GM12891 (cell line): ENCODE measurements around the gene AGBL2.
A peak's percentile ranks its signal among the peaks of the same experiment; 100 is the strongest.
"Not testable (repeated sequence)": the region's sequence is repeated elsewhere in the genome, so short reads cannot be mapped to it uniquely, and the experiment has no call there.

ENCODE experiments used
- DNase-seq: peaks from one replicate; pipeline ENCODE4 v3.0.0; 2011; ENCODE audit warnings: low spot score; ENCODE audit not compliant: insufficient read length
- FAIRE-seq: peaks from 2 replicates; lab custom pipeline; 2011; peaks lifted over from hg19 to GRCh38; lab: Jason Lieb, UNC
- PAX5 ChIP-seq: IDR thresholded peaks from 2 replicates; pipeline ENCODE4 v1.6.1; 2011; ENCODE audit warnings: low read length, moderate library complexity, mild to moderate bottlenecking; ENCODE audit not compliant: insufficient read depth, severe bottlenecking
- POLR2A ChIP-seq: IDR thresholded peaks from 2 replicates; pipeline ENCODE4 v1.6.1; 2011; ENCODE audit warnings: low read depth, low read length, control low read depth
- POLR2AphosphoS5 ChIP-seq: IDR thresholded peaks from 2 replicates; pipeline ENCODE4 v1.6.1; 2011; ENCODE audit warnings: low read depth, low read length, control low read depth
- POU2F2 ChIP-seq: IDR thresholded peaks from 2 replicates; pipeline ENCODE4 v1.6.1; 2011; ENCODE audit warnings: low read depth, mild to moderate bottlenecking, control low read depth, low read length, moderate library complexity
- SPI1 ChIP-seq: IDR thresholded peaks from 2 replicates; pipeline ENCODE4 v1.6.1; 2011; ENCODE audit warnings: low read depth, low read length, control low read depth
- TAF1 ChIP-seq: IDR thresholded peaks from 2 replicates; pipeline ENCODE4 v1.6.1; 2011; ENCODE audit warnings: low read depth, low read length, control low read depth

AGBL2 gene

DNA sequence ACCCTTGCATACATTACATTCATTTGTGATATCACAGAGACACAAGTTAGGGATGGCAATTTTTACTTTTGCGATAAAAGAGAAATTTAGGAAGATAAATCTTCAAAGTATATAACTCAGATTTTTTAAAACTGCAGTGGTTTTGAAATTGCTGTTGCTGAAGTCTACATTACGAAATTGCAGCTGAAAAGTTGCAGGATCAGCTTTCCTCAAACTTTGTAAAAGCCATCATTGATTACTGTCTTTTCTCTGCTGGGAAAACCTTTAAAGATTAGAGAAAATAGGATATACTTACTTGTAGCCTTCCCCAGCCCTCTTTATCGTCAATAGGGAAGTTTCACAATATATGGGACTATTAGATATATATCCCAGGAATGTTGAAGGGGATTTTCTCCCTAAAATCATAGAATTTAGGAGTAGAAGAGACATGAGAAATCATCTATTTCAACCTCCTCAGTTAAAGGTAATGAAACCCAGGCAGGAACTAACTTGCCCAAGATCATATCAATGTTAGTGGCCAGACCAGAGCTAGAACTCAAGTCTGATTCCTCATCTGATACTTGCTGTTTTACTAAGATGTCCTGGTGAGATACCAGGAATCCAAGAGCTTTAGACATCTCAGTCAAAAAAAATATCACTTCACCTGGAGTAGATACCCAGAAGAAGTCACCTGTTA lies 10.4 kb upstream of the AGBL2 start:
- no peak for TF ChIP-seq POLR2AphosphoS5
- no peak for TF ChIP-seq PAX5
- TF ChIP-seq SPI1 = no peak
- no peak for TF ChIP-seq POLR2A
- TF ChIP-seq POU2F2 = no peak
- no peak for TF ChIP-seq TAF1
- FAIRE-seq (no peak), DNase-seq (no peak)

DNA sequence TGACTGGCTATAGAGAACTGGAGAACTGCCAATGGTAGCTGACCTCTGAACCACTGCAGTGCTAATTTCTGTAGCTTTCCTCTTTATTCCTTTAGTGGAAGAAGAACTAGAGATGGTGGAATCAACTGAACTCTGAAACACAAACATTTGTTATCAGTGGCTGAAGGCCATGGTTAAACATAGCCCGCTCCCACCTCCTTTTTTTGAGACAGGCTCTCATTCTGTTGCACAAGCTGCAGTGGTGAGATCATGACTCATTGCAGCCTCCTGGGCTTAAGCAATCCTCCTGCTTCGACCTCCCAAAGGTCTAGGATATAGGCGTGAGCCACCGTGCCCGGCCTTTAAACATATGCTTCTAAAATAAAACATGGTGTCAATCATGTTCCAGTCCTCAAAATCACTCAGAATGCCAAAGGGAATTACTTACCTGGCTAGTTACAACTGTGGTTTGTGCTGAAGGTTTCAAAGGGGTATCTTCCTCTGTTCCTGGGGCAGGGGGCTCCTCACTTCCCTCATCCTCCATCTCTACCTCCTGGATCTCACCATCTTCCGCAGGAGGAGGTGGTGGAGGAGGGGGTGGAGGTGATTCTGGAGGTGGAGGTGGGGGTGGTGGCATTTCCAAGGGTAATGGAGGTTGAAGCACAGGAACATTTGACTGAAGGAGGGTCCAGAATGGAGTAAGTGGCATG lies 9.0 kb upstream of the AGBL2 start:
- DNase-seq (no peak), FAIRE-seq (no peak)

DNA sequence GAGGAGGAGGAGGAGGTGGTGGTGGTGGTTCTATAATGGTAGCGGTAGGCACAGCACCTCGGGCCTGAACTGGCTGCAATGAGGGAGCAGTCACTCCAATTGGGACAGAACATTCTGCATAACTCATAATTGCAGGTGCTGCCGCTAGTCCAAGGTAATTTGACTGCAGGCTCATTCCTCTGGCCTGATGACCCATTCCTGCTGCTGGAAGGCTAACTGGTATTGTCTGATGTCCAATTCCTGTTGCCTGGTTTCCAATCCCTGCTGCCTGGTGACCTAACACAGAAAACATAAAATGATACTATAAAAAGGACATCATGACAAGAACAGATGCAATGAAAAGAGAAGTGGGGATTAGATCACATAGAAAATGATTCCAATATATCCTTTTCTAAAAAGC lies 7.9 kb upstream of the AGBL2 start:
- no peak for FAIRE-seq
- no peak for TF ChIP-seq POLR2A
- TF ChIP-seq TAF1 = no peak
- no peak for TF ChIP-seq POU2F2
- no peak for TF ChIP-seq POLR2AphosphoS5
- TF ChIP-seq PAX5 = no peak
- no peak for TF ChIP-seq SPI1
- no peak for DNase-seq

More for the DNA sequence above, 9.0 kb upstream of the AGBL2 start:
- TF ChIP-seq POLR2AphosphoS5 = no peak
- no peak for TF ChIP-seq PAX5
- no peak for TF ChIP-seq TAF1
- no peak for TF ChIP-seq POU2F2

DNA sequence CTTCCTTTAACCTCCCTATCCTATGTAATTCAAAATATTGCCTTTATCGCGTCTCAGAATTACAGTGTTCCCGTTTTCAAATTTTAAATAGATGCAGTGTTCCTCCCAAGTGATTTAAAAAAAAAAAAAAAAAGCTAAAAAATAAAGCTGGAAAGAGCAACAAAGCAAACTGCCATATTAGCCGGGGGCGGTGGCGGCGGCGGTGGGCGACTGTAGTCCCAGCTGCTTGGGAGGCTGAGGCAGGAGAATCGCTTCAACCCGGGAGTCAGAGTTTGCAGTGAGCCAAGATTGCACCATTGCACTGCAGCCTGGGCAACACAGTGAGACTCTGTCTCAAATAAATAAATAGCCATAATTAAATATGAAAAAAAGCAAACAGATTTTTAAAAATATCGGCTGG lies 5.5 kb upstream of the AGBL2 start:
- TF ChIP-seq POLR2A (no peak), POLR2AphosphoS5 (no peak), TAF1 (no peak), SPI1 (no peak), POU2F2 (no peak), PAX5 (no peak)
- FAIRE-seq (no peak), DNase-seq (no peak)

DNA sequence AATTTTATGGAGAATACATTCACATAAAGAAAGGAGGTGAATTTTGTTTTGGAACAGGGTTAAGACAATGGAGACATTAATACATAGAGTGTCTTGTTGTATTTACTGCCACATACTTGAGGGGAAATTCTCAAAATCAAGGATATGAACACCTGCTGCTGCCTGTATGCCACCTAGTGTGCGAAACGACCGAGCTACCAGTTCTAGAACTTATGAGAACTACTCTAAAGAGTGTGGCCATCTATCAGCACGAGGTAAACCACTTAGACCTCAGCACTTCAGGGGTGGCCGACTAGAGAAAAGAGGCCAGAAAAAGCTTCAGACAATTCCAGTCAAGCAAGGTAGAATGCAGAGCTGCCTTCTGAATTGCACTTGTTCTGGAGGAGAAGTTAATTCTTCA lies 1.5 kb upstream of the AGBL2 start:
- TF ChIP-seq PAX5 (no peak), POLR2AphosphoS5 (no peak), SPI1 (no peak), POLR2A (no peak), POU2F2 (no peak), TAF1 (no peak)
- DNase-seq (no peak), FAIRE-seq (no peak)

DNA sequence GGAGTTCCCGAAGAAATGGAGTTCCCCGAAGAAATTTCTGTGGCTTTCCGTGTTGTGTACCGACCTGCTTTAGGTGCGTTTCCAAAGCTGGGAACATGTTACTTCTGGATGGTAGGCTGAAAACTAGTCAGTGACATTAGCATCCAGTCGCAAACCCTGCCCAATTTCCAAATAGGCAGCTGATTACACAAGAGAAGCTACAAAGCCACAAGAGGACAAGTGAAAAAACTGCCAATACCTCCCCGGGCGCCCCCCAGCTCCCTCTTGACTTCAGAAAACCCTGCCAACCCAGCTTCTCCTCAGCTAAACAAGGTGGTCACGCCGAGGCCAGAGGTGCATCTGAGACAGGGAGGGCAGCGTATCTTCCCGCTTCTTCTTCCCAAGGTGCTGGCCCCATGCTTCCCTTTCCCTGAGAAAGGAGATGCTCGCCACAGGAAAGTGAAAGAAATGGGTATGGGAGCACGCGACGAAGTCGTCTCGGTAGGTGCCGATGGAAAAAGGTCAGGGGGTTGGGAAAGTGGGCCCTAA lies 551 bp downstream of the AGBL2 start:
- FAIRE-seq (no peak), DNase-seq (peak; percentile 17)
- TF ChIP-seq POLR2AphosphoS5 (no peak), SPI1 (no peak), POLR2A (no peak), TAF1 (no peak), POU2F2 (no peak), PAX5 (no peak)

DNA sequence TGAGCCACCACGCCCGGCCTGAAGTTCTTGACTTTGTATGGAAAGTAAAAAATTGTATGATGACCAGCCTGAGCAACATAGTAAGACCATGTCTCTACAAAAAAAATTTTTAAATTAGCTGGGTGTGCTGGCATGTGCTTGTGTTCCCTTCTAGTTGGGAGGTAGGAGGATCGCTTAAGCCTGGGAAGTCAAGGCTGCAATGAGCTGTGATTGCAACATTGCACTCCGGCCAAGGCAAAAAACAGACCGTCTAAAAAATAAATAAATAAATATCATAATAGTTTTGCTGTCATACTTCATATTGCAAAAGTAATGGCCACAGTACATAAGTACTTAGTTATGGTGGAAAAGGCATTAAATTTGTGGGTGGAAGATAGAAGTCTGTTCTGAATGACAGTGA lies 3.4 kb downstream of the AGBL2 start:
- FAIRE-seq = no peak
- DNase-seq = no peak
- no peak for TF ChIP-seq SPI1

DNA sequence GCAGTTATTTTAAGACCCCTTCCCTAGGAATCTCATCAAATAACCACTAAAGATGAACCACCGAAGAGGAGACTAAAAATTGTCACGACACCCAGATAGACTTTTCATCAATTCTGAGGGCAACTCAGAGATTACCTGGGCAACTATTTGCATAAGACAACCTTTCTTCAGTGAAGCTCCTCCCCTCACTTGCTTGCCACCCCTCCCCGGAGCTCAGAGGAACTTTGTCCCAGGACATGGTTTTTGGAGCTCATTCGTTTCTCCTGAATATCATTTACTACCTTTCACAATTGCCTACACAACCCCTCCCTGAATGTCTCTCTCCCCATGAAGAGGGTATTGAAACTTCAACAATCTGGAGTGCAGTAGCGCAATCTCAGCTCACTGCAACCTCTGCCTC lies 3.9 kb downstream of the AGBL2 start:
- DNase-seq (no peak), FAIRE-seq (no peak)
- TF ChIP-seq POU2F2 = no peak
- TF ChIP-seq TAF1 = no peak

DNA sequence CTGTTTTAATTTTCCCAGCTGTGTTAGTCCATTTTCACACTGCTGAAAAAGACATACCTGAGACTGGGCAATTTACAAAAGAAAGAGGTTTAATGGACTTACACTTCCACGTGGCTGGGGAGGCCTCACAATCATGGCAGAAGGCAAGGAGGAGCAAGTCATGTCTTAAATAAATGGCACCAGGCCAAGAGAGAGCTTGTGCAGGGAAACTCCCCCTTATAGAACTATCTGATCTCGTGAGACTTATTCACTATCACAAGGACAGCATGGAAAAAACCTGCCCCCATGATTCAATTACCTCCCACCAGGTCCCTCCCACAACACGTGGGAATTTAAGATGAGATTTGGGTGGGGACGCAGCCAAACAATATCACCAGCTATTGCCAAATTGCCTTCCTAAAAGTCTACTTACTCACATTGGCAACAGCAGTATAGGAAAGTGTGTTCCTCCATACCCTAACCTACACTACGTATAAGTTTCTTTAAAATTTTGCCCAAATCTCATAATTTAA lies 7.8 kb downstream of the AGBL2 start:
- not testable (repeated sequence) for FAIRE-seq, DNase-seq

DNA sequence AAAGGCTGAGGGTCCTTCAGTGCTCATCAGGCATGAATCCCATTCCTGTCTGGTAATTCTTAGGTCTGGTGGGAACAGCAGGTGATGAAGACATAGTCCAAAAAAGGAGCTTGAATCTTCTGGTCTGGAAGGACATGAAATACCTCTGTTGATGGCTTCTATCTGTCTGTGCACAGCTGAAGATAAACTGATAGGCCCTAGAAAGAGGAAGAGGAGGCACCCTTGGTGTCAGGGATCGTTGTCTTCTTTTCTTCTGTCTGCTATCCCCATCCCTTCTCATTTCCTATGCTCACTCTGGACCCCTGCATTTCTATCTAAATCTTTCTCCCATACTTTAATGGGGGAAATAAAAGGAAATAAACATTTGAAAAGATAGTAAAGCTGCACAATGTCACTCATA lies 9.4 kb downstream of the AGBL2 start:
- FAIRE-seq (no peak), DNase-seq (no peak)
- TF ChIP-seq POLR2AphosphoS5 (no peak), PAX5 (no peak), SPI1 (no peak), POLR2A (no peak), TAF1 (no peak), POU2F2 (no peak)

DNA sequence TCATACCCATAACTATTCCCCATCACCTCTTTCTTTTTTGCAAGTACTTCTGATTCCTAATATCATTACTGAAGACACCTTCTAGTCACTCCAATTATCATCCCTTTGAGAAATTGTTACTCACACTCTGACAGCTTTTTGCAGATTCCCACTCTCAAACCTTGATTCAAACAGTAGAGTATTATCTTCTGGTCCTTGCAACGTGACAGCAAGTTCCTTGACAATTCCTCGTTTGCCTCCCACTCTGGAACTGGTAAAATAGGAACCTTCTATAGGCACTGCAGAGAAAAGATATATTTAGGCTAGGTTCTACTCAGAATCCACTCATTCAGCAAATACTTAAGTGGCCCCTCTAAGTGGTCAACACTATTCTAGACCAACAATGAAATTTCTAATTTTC lies 23.2 kb downstream of the AGBL2 start:
- FAIRE-seq = no peak

More for the DNA sequence above, 23.2 kb downstream of the AGBL2 start:
- no peak for DNase-seq
- TF ChIP-seq POLR2A = no peak
- TF ChIP-seq POU2F2 = no peak
- TF ChIP-seq POLR2AphosphoS5 = no peak
- no peak for TF ChIP-seq TAF1
- no peak for TF ChIP-seq PAX5
- TF ChIP-seq SPI1 = no peak
